Measurements from ENCODE around the gene METRNL.
"Not testable (repeated sequence)": the region's sequence is repeated elsewhere in the genome, so short reads cannot be mapped to it uniquely, and the experiment has no call there.

The METRNL gene

GRCh38 chr17:83109793-83110645 is 30.6 kb downstream of the METRNL start:
- DNase-seq: no peak

GRCh38 chr17:83110735-83111134 is 31.3 kb downstream of the METRNL start:
- DNase-seq: no peak

GRCh38 chr17:83111516-83112282 is 32.3 kb downstream of the METRNL start:
- DNase-seq: no peak

- no peak for DNase-seq
These were observed 34.0 kb downstream of the METRNL start for GRCh38 chr17:83113381-83113780.

- DNase-seq: no peak
These were observed 34.4 kb downstream of the METRNL start for GRCh38 chr17:83113792-83114191.

GRCh38 chr17:83114706-83115105 is 35.3 kb downstream of the METRNL start:
- DNase-seq: no peak

- no peak for DNase-seq
These were observed 35.8 kb downstream of the METRNL start for GRCh38 chr17:83115202-83115651.

GRCh38 chr17:83115832-83116231 is 36.4 kb downstream of the METRNL start:
- no peak for DNase-seq

- DNase-seq: no peak
These were observed 36.9 kb downstream of the METRNL start for GRCh38 chr17:83116311-83116771.

- no peak for DNase-seq
These were observed 37.6 kb downstream of the METRNL start for GRCh38 chr17:83116783-83117555.

- no peak for DNase-seq
These were observed 38.2 kb downstream of the METRNL start for GRCh38 chr17:83117583-83117982.

GRCh38 chr17:83118071-83118841 is 38.8 kb downstream of the METRNL start:
- no peak for DNase-seq

GRCh38 chr17:83119987-83120864 is 40.8 kb downstream of the METRNL start:
- DNase-seq: no peak

GRCh38 chr17:83121473-83121872 is 42.1 kb downstream of the METRNL start:
- not testable (repeated sequence) for DNase-seq

- no peak for DNase-seq
These were observed 42.8 kb downstream of the METRNL start for GRCh38 chr17:83121921-83122820.

- no peak for DNase-seq
These were observed 43.4 kb downstream of the METRNL start for GRCh38 chr17:83122834-83123233.

- DNase-seq: no peak
These were observed 44.7 kb downstream of the METRNL start for GRCh38 chr17:83123896-83124801.

GRCh38 chr17:83124871-83125514 is 45.6 kb downstream of the METRNL start:
- DNase-seq: no peak
